HepG2 (cell line): ENCODE measurements around the gene STYK1. TPM values are rescaled to one million over a fixed set of nuclear protein-coding genes. Genes with fewer than 3 reads are reported as not detected.

ENCODE experiments used
- ATAC-seq: fragments of 200-7000 bp; cut with Tn5 transposase; 3 replicates; pipeline ENCODE4 v1.9.1; 2020; ENCODE audit warnings: mild to moderate bottlenecking, moderate library complexity
- BruUV-seq: library from RNA; stranded (reverse); fragments of 400-500 nt; replicated peaks from 2 replicates; lab custom pipeline; 2021; lab: Mats Ljungman, UMichigan
- CTCF ChIA-PET: fragments of 300-600 bp; formaldehyde crosslinking; extraction: SDS; loops from one replicate; lab custom pipeline; 2021; ENCODE audit warnings: low total read pairs, inconsistent platforms, low intra/inter-chr PET ratio; lab: Yijun Ruan, JAX
- POLR2A ChIA-PET: fragments of 350-600 bp; sonication (Branson Sonifier 250); formaldehyde crosslinking; loops from one replicate; lab custom pipeline; 2020; ENCODE audit warnings: antibody characterized with exemption, inconsistent platforms; lab: Yijun Ruan, JAX
- DNase-seq: peaks from one replicate; pipeline ENCODE4 v3.0.0-alpha.2; 2015; ENCODE audit warnings: low spot score
- FAIRE-seq: peaks from 3 replicates; lab custom pipeline; 2011; peaks lifted over from hg19 to GRCh38; lab: Jason Lieb, UNC
- H2AFZ ChIP-seq: one replicate; pipeline ENCODE4 v1.6.1; 2011; ENCODE audit warnings: low read length, inconsistent platforms
- H3K27ac ChIP-seq: fragments of 300-600 bp; 3 replicates; pipeline ENCODE4 v1.8.0; 2011; ENCODE audit warnings: mixed run types, mild to moderate bottlenecking, mixed read lengths, low read length, inconsistent platforms; ENCODE audit not compliant: insufficient read depth; ENCODE audit errors: extremely low read length
- H3K27me3 ChIP-seq, 2 experiments: fragments of 200-600 bp in 1 of 2; 2 replicates in 1 of 2; 3 replicates in 1 of 2; pipeline versions ENCODE4 v1.6.0 to v1.8.0; 2011; ENCODE audit warnings: low read length in 2 of 2, mild to moderate bottlenecking in 2 of 2, moderate library complexity in 2 of 2, inconsistent platforms in 1 of 2; ENCODE audit not compliant: insufficient read depth in 2 of 2, control insufficient read depth in 1 of 2
- H3K36me3 ChIP-seq, 2 experiments: fragments of 200-600 bp in 1 of 2; replicated peaks in 1 of 2; 2 replicates in 1 of 2; 3 replicates in 1 of 2; pipeline versions ENCODE4 v1.5.1 to v1.8.0; 2011; ENCODE audit warnings: low read length in 2 of 2, inconsistent platforms in 1 of 2; ENCODE audit not compliant: insufficient read depth in 2 of 2, control insufficient read depth in 1 of 2
- H3K4me1 ChIP-seq: 2 replicates; pipeline ENCODE4 v1.5.1; 2012; ENCODE audit warnings: low read length, inconsistent platforms; ENCODE audit not compliant: insufficient read depth
- H3K4me2 ChIP-seq: 2 replicates; pipeline ENCODE4 v1.6.0; 2011; ENCODE audit warnings: low read depth, low read length, inconsistent platforms
- H3K4me3 ChIP-seq, 3 experiments: fragments of 200-600 bp in 1 of 3; sonication (generic), shearing (Covaris generic) in 1 of 3; replicated peaks in 1 of 3; 2 replicates each; pipeline ENCODE4 v1.5.1; 2011 to 2016; ENCODE audit warnings: low read length in 3 of 3, inconsistent platforms in 2 of 3, low read depth in 2 of 3, mild to moderate bottlenecking in 2 of 3, control low read depth in 1 of 3, mixed read lengths in 1 of 3; ENCODE audit not compliant: insufficient read depth in 1 of 3
- H3K79me2 ChIP-seq: one replicate; pipeline ENCODE4 v1.6.1; 2011; ENCODE audit warnings: low read length, inconsistent platforms; ENCODE audit not compliant: insufficient read depth
- H3K9ac ChIP-seq: 2 replicates; pipeline ENCODE4 v1.6.0; 2011; ENCODE audit warnings: mild to moderate bottlenecking, low read depth, low read length, inconsistent platforms; ENCODE audit not compliant: insufficient read depth
- H3K9me3 ChIP-seq: 2 replicates; pipeline ENCODE4 v1.5.1; 2012; ENCODE audit warnings: mild to moderate bottlenecking, low read length
- H4K20me1 ChIP-seq: 2 replicates; pipeline ENCODE4 v1.6.0; 2011; ENCODE audit warnings: inconsistent platforms, mild to moderate bottlenecking, low read length, moderate library complexity; ENCODE audit not compliant: insufficient read depth
- EHMT2 ChIP-seq: fragments of 200-600 bp; sonication (generic); IDR thresholded peaks from 2 replicates; pipeline ENCODE4 v1.7.0; 2017; ENCODE audit warnings: antibody characterized with exemption, low read depth, low read length, borderline replicate concordance
- HDAC6 ChIP-seq: fragments of 200-600 bp; sonication (generic); IDR thresholded peaks from 2 replicates; pipeline ENCODE4 v1.7.0; 2017; ENCODE audit warnings: mild to moderate bottlenecking, antibody characterized with exemption, low read length, low read depth
- JDP2 ChIP-seq: sonication (generic); formaldehyde crosslinking; IDR thresholded peaks from 2 replicates; pipeline ENCODE4 v1.8.1; 2022; ENCODE audit warnings: missing genetic modification reagents, borderline replicate concordance
- KLF16 ChIP-seq, 2 experiments: sonication (generic) in 1 of 2; formaldehyde crosslinking in 1 of 2; IDR thresholded peaks; 2 replicates each; pipeline versions ENCODE4 v1.6.1 to v1.8.0; 2016 to 2023; ENCODE audit warnings: missing genetic modification reagents in 2 of 2, missing compliant biosample characterization in 1 of 2
- MLLT10 ChIP-seq: sonication (generic); formaldehyde crosslinking; IDR thresholded peaks from 2 replicates; pipeline ENCODE4 v1.4.0; 2020; ENCODE audit warnings: missing genetic modification reagents
- MTF2 ChIP-seq: sonication (generic); formaldehyde crosslinking; IDR thresholded peaks from 2 replicates; pipeline ENCODE4 v1.5.0; 2020; ENCODE audit warnings: missing genetic modification reagents, borderline replicate concordance
- MYC ChIP-seq: sonication (generic); formaldehyde crosslinking; IDR thresholded peaks from 2 replicates; pipeline ENCODE4 v1.9.0; 2021; ENCODE audit warnings: missing genetic modification reagents, borderline replicate concordance
- NFATC3 ChIP-seq: sonication (generic); formaldehyde crosslinking; IDR thresholded peaks from 2 replicates; pipeline ENCODE4 v1.5.1; 2020; ENCODE audit warnings: mild to moderate bottlenecking, missing genetic modification reagents
- U2AF1 ChIP-seq: fragments of 200-400 bp; formaldehyde crosslinking; optimal IDR thresholded peaks from 2 replicates; pipeline ENCODE3; 2017; ENCODE audit warnings: mild to moderate bottlenecking, low read depth, low read length
- ZFAT ChIP-seq: sonication (generic); formaldehyde crosslinking; conservative IDR thresholded peaks from 2 replicates; pipeline ENCODE4 v1.8.1; 2023; ENCODE audit warnings: missing genetic modification reagents, inconsistent platforms
- ZNF317 ChIP-seq: sonication (generic); formaldehyde crosslinking; IDR thresholded peaks from 2 replicates; pipeline ENCODE4 v1.5.0; 2020; ENCODE audit warnings: mild to moderate bottlenecking, missing genetic modification reagents
- ZNF432 ChIP-seq: sonication (generic); formaldehyde crosslinking; IDR thresholded peaks from 2 replicates; pipeline ENCODE4 v1.5.0; 2020; ENCODE audit warnings: missing genetic modification reagents, mild to moderate bottlenecking, borderline replicate concordance
- ZNF761 ChIP-seq: sonication (generic); formaldehyde crosslinking; conservative IDR thresholded peaks from 2 replicates; pipeline ENCODE4 v1.4.0; 2020; ENCODE audit warnings: mild to moderate bottlenecking, missing genetic modification reagents
- ZNF773 ChIP-seq: sonication (generic); formaldehyde crosslinking; IDR thresholded peaks from 2 replicates; pipeline ENCODE4 v1.4.0; 2020; ENCODE audit warnings: missing genetic modification reagents, borderline replicate concordance
- ZNF788 ChIP-seq: sonication (generic); formaldehyde crosslinking; IDR thresholded peaks from 2 replicates; pipeline ENCODE4 v1.5.0; 2020; ENCODE audit warnings: mild to moderate bottlenecking, missing genetic modification reagents, borderline replicate concordance
- WGBS: methylation state at CpG from one replicate; pipeline ENCODE4 v1.1.6; 2017; ENCODE audit warnings: low lambda C conversion rate; 5-methylcytosine and 5-hydroxymethylcytosine counted together
- in situ Hi-C: cut with HindIII; loops from 2 replicates; pipeline ENCODE4 v1.10.0; 2017; ENCODE audit warnings: low pct_unique_long_range_greater_than_20kb; ENCODE audit not compliant: extremely low pct_ligation_motif_present
- intact Hi-C: fragments of 100-400 bp; cut with micrococcal nuclease; formaldehyde crosslinking; loops from one replicate; pipeline ENCODE4 v1.10.0; 2022; ENCODE audit not compliant: unreplicated experiment
- polyA plus RNA-seq, 8 experiments: library from polyadenylated mRNA; depleted of rRNA in 3 of 8; stranded (reverse) in 7 of 8; unstranded in 1 of 8; fragments of >200 nt; fragmentation: Illumina TruSeq in 4 of 8; extraction: Trizol in 4 of 8; gene quantifications; 2 replicates each; pipeline versions ENCODE4 v1.2.1 to v1.2.3, GENCODE V29; 2011 to 2016; ENCODE audit warnings: low read depth in 4 of 8, missing spikeins in 1 of 8, mixed read lengths in 1 of 8; ENCODE audit not compliant: insufficient read depth in 1 of 8
- total RNA-seq, 5 experiments: library from RNA; depleted of rRNA; stranded (reverse); fragments of >200 nt; fragmentation: Illumina TruSeq; extraction: Trizol; gene quantifications; 2 replicates each; pipeline ENCODE4 v1.2.3, GENCODE V29; 2016; ENCODE audit warnings: low read depth in 1 of 5
- TF ChIP-seq, protein P1 (sequence below): IDR thresholded peaks from 2 replicates; pipeline ENCODE4 v1.6.1; 2016; ENCODE audit warnings: missing genetic modification reagents, missing compliant biosample characterization
- TF ChIP-seq, protein P2 (sequence below): sonication (generic); formaldehyde crosslinking; IDR thresholded peaks from 2 replicates; pipeline ENCODE4 v1.4.0; 2020; ENCODE audit warnings: missing genetic modification reagents

STYK1 gene
- total and polyA plus RNA-seq, 2 of the 13 experiments (the other 11 are each of a cell fraction or from before 2014, with no cell fraction given): not detected

DNA sequence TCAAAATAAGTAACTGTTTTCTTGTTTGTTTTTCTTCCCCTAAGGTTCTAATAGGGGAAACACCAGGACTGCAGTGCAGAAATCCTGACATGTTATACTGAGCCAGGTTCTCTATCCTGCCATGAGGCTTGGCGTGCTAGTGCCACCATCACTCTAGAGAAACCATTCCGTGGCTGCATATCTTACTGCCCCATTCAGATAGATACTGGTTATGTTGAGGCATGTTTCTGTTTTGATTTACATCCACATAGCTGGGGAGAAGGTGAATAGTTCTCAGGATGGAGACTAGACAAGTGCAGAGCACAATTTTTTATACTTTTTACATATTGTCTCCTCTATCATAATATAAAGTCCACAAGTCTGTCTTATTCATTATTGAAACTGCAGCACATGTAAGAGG is 72.0 kb downstream of the STYK1 start:
- POLR2A ChIA-PET: no interaction called here
- H3K4me1 ChIP-seq: no peaks in the 10 kb centered on the region
- FAIRE-seq (no peak), DNase-seq (no peak), ATAC-seq (no peak)
- TF ChIP-seq MYC (CRISPR knock-in tag): no peak
- no peak for TF ChIP-seq ZNF773
- no peak for TF ChIP-seq U2AF1
- TF ChIP-seq, protein P1, sequence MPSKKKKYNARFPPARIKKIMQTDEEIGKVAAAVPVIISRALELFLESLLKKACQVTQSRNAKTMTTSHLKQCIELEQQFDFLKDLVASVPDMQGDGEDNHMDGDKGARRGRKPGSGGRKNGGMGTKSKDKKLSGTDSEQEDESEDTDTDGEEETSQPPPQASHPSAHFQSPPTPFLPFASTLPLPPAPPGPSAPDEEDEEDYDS (CRISPR knock-in tag): no peak
- no peak for TF ChIP-seq EHMT2
- TF ChIP-seq ZNF317 (CRISPR knock-in tag): no peak
- TF ChIP-seq KLF16 (CRISPR knock-in tag; IDR thresholded peaks at IDR 0.05): no peak
- no peak for TF ChIP-seq MTF2 (CRISPR knock-in tag)
- TF ChIP-seq NFATC3 (CRISPR knock-in tag): no peak
- TF ChIP-seq JDP2: no peak
- no peak for TF ChIP-seq ZNF432 (CRISPR knock-in tag)
- TF ChIP-seq HDAC6: no peak
- TF ChIP-seq, protein P2, sequence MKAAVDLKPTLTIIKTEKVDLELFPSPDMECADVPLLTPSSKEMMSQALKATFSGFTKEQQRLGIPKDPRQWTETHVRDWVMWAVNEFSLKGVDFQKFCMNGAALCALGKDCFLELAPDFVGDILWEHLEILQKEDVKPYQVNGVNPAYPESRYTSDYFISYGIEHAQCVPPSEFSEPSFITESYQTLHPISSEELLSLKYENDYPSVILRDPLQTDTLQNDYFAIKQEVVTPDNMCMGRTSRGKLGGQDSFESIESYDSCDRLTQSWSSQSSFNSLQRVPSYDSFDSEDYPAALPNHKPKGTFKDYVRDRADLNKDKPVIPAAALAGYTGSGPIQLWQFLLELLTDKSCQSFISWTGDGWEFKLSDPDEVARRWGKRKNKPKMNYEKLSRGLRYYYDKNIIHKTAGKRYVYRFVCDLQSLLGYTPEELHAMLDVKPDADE: no peak
- no peak for TF ChIP-seq ZNF788 (CRISPR knock-in tag)
- no peak for TF ChIP-seq ZFAT
- no peak for TF ChIP-seq ZNF761 (CRISPR knock-in tag)
- TF ChIP-seq MLLT10 (CRISPR knock-in tag): no peak
- no peaks in the 10 kb centered on the region for H3K9me3 ChIP-seq
- no peaks in the 10 kb centered on the region; a peak in 2 of 5 replicates for H3K36me3 ChIP-seq
- in situ Hi-C loops (no loop called here), intact Hi-C loops (no loop called here)
- no peaks in the 10 kb centered on the region for H3K27me3 ChIP-seq
- no peak overlapping the region for H3K9ac ChIP-seq
- H2AFZ ChIP-seq: no peak overlapping the region
- H4K20me1 ChIP-seq: no peaks in the 10 kb centered on the region; the same call in 1 of the 2 replicates
- 95% methylated on average over 2 of the region's 2 CpGs for WGBS
- H3K27ac ChIP-seq: no peak overlapping the region
- no peak overlapping the region for H3K4me3 ChIP-seq
- no peak overlapping the region for H3K4me2 ChIP-seq
- BruUV-seq: no TSS peak
- CTCF ChIA-PET: no interaction called here
- no peaks in the 10 kb centered on the region for H3K79me2 ChIP-seq
